ENCODE data around the gene PLEKHM3.

Gene PLEKHM3

DNA sequence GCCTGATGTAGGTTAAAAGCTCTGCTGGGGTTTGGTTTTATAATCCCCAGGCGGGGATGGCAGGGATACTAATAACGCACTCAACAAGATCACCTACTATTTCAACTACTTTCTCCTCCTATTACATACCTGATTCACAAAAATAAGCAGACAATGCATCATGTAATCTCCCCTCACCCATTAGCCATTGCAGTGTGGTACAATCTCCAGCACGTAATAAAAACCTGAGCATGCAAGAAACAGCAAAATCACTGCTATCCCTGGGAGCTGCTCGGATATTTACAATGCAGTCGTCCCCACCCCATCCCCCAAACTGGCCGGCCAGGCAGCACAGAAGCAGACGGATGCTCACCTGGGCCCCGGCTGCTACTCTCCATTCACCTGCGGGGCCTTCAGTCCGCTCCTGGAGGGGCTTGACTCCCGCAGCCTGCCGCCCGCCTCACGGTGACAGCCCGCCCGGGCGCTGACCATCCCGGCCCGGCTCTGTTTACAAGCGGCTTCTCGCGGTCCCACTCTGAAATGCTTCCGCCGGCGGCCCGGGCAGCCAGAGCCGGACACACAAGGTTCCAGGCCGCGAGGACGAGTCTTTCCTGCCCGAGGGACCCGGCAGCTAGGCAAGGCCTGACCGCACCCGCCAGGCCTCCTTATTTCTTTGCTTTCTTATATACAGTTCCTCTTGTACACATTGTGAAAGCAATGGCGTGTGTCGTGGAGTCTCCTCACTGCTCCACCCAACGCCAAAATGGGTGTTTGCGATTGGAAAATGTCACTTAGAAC, at the start of gene PLEKHM3:
Gene PLEKHM3, minus strand, starts transcription at position 491 of the 777 bp plus-strand sequence. CDS start 23,888 bp downstream, outside the sequence.
- peak within 1 kb of the TSS; percentile 82 to 86 for H3K27ac ChIP-seq (ENCODE audit: low read depth in 2 of 2, low read length in 2 of 2)
- H3K9me3 ChIP-seq (ENCODE audit: control insufficient read depth in 2 of 2, low read length in 2 of 2) = no peaks in the 10 kb centered on the region
- peak within 1 kb of the TSS; percentile 95 to 100 for H3K4me3 ChIP-seq (ENCODE audit: low read length in 2 of 2)
- peaks cover 0 to 3% of the 10 kb centered on the region in 2 donors for H3K36me3 ChIP-seq (ENCODE audit: control insufficient read depth in 2 of 2, insufficient read depth in 2 of 2, low read length in 2 of 2)
- H3K27me3 ChIP-seq (ENCODE audit: control insufficient read depth in 2 of 2, insufficient read depth in 2 of 2, low read length in 2 of 2) = no peaks in the 10 kb centered on the region
- peak within 1 kb of the TSS; percentile 90 to 91 for H3K9ac ChIP-seq (ENCODE audit: low read depth in 1 of 2, low read length in 2 of 2)
- H3K4me1 ChIP-seq (ENCODE audit: control insufficient read depth in 2 of 2, insufficient read depth in 2 of 2, low read length in 2 of 2) = peaks cover 7 to 11% of the 10 kb centered on the region in 2 donors

DNA sequence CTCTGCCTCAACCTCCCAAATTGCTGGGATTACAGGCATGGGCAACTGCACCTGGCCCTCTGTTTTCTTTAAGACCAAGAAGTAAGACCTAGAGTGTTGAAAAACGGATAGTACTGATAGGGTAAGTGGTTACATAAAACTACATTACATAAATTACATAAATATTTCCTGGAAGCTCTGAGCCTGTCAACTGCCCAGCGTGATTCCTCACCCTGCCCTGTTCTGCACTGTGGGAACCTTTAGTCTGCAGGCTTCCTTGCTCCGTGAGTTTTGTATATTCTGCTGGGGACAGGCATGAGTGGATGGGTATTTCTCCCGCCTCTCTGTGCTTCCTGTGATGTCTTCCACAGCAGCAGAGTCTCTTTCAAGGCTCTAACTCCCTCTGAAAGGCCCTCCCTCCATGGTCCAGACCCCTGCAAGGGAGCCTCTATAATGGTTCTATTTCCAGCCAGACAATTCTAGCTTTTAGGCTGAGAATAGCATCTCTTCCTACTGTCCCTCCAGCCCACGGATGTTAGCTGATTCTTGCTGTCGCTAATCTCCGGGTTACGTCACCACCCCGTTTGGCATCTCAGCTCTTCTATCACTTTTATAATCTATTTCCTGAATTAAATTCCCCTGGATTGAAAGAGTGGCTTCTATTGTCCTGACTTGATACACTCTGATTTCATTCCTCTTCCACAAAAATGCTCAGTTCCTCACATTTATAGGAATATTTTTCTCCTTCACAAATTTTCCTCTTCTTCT, 49.5 kb upstream of the PLEKHM3 start:
- Histone ChIP-seq H3K36me3 (ENCODE audit: control insufficient read depth in 2 of 2, insufficient read depth in 2 of 2, low read length in 2 of 2) (no peaks in the 10 kb centered on the region), H3K27ac (ENCODE audit: low read depth in 2 of 2, low read length in 2 of 2) (no peak overlapping the region), H3K9ac (ENCODE audit: low read depth in 1 of 2, low read length in 2 of 2) (peak overlapping the region in 1 of 2 donors; percentile 15), H3K4me3 (ENCODE audit: low read length in 2 of 2) (no peak overlapping the region), H3K9me3 (ENCODE audit: control insufficient read depth in 2 of 2, low read length in 2 of 2) (no peaks in the 10 kb centered on the region), H3K27me3 (ENCODE audit: control insufficient read depth in 2 of 2, insufficient read depth in 2 of 2, low read length in 2 of 2) (peaks cover 0 to 3% of the 10 kb centered on the region in 2 donors), H3K4me1 (ENCODE audit: control insufficient read depth in 2 of 2, insufficient read depth in 2 of 2, low read length in 2 of 2) (peaks cover 0 to 2% of the 10 kb centered on the region in 2 donors)

- Histone ChIP-seq H3K9ac (ENCODE audit: low read depth in 1 of 2, low read length in 2 of 2) (no peak overlapping the region), H3K9me3 (ENCODE audit: control insufficient read depth in 2 of 2, low read length in 2 of 2) (no peaks in the 10 kb centered on the region), H3K36me3 (ENCODE audit: control insufficient read depth in 2 of 2, insufficient read depth in 2 of 2, low read length in 2 of 2) (no peaks in the 10 kb centered on the region), H3K4me1 (ENCODE audit: control insufficient read depth in 2 of 2, insufficient read depth in 2 of 2, low read length in 2 of 2) (peaks cover 0 to 2% of the 10 kb centered on the region in 2 donors), H3K4me3 (ENCODE audit: low read length in 2 of 2) (no peak overlapping the region), H3K27me3 (ENCODE audit: control insufficient read depth in 2 of 2, insufficient read depth in 2 of 2, low read length in 2 of 2) (peaks cover 0 to 3% of the 10 kb centered on the region in 2 donors), H3K27ac (ENCODE audit: low read depth in 2 of 2, low read length in 2 of 2) (no peak overlapping the region)
Measured at GRCh38 chr2:208072250-208072892, 47.0 kb upstream of the PLEKHM3 start.

- Histone ChIP-seq H3K4me1 (ENCODE audit: control insufficient read depth in 2 of 2, insufficient read depth in 2 of 2, low read length in 2 of 2) (no peaks in the 10 kb centered on the region), H3K27me3 (ENCODE audit: control insufficient read depth in 2 of 2, insufficient read depth in 2 of 2, low read length in 2 of 2) (peaks cover 0 to 2% of the 10 kb centered on the region in 2 donors), H3K4me3 (ENCODE audit: low read length in 2 of 2) (no peak overlapping the region), H3K9ac (ENCODE audit: low read depth in 1 of 2, low read length in 2 of 2) (no peak overlapping the region), H3K36me3 (ENCODE audit: control insufficient read depth in 2 of 2, insufficient read depth in 2 of 2, low read length in 2 of 2) (no peaks in the 10 kb centered on the region), H3K27ac (ENCODE audit: low read depth in 2 of 2, low read length in 2 of 2) (no peak overlapping the region), H3K9me3 (ENCODE audit: control insufficient read depth in 2 of 2, low read length in 2 of 2) (no peaks in the 10 kb centered on the region)
Measured at GRCh38 chr2:208069186-208069585, 43.9 kb upstream of the PLEKHM3 start.

- H3K27me3 ChIP-seq (ENCODE audit: control insufficient read depth in 2 of 2, insufficient read depth in 2 of 2, low read length in 2 of 2) = no peaks in the 10 kb centered on the region
- no peaks in the 10 kb centered on the region for H3K9me3 ChIP-seq (ENCODE audit: control insufficient read depth in 2 of 2, low read length in 2 of 2)
- no peaks in the 10 kb centered on the region for H3K36me3 ChIP-seq (ENCODE audit: control insufficient read depth in 2 of 2, insufficient read depth in 2 of 2, low read length in 2 of 2)
- no peak overlapping the region for H3K9ac ChIP-seq (ENCODE audit: low read depth in 1 of 2, low read length in 2 of 2)
- no peak overlapping the region for H3K27ac ChIP-seq (ENCODE audit: low read depth in 2 of 2, low read length in 2 of 2)
- no peaks in the 10 kb centered on the region for H3K4me1 ChIP-seq (ENCODE audit: control insufficient read depth in 2 of 2, insufficient read depth in 2 of 2, low read length in 2 of 2)
- H3K4me3 ChIP-seq (ENCODE audit: low read length in 2 of 2) = no peak overlapping the region
Measured at GRCh38 chr2:208066016-208066415, 40.7 kb upstream of the PLEKHM3 start.

- H3K27ac ChIP-seq (ENCODE audit: low read depth in 2 of 2, low read length in 2 of 2) = no peak overlapping the region
Measured at GRCh38 chr2:208065476-208065875, 40.1 kb upstream of the PLEKHM3 start.

GRCh38 chr2:208064220-208064961, 39.1 kb upstream of the PLEKHM3 start:
- H3K27me3 ChIP-seq (ENCODE audit: control insufficient read depth in 2 of 2, insufficient read depth in 2 of 2, low read length in 2 of 2) = no peaks in the 10 kb centered on the region
- H3K4me1 ChIP-seq (ENCODE audit: control insufficient read depth in 2 of 2, insufficient read depth in 2 of 2, low read length in 2 of 2) = no peaks in the 10 kb centered on the region
- H3K27ac ChIP-seq (ENCODE audit: low read depth in 2 of 2, low read length in 2 of 2) = no peak overlapping the region

More at GRCh38 chr2:208065476-208065875, 40.1 kb upstream of the PLEKHM3 start:
- no peak overlapping the region for H3K4me3 ChIP-seq (ENCODE audit: low read length in 2 of 2)
- H3K4me1 ChIP-seq (ENCODE audit: control insufficient read depth in 2 of 2, insufficient read depth in 2 of 2, low read length in 2 of 2) = no peaks in the 10 kb centered on the region
- no peaks in the 10 kb centered on the region for H3K9me3 ChIP-seq (ENCODE audit: control insufficient read depth in 2 of 2, low read length in 2 of 2)
- H3K36me3 ChIP-seq (ENCODE audit: control insufficient read depth in 2 of 2, insufficient read depth in 2 of 2, low read length in 2 of 2) = no peaks in the 10 kb centered on the region
- no peak overlapping the region for H3K9ac ChIP-seq (ENCODE audit: low read depth in 1 of 2, low read length in 2 of 2)
- no peaks in the 10 kb centered on the region for H3K27me3 ChIP-seq (ENCODE audit: control insufficient read depth in 2 of 2, insufficient read depth in 2 of 2, low read length in 2 of 2)

DNA sequence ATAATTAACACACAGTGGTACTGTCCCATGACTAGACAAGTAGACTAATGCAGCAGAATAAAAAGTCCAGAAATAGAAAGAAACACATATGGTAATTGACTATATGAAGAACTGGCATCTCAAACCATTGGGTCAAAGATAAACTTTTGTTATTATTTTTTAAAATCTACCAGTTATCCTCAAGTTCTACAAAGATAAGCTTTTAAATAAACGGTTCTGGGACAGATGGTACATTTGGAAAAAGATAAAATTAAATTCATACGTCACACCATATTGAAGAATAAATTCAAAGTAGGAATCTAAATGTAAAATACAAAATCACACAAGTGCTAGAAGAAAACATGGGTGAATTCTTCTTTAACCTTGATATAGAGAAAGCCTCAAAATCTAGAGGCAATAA, 37.6 kb upstream of the PLEKHM3 start:
- no peak overlapping the region for H3K27ac ChIP-seq (ENCODE audit: low read depth in 2 of 2, low read length in 2 of 2)
- H3K4me1 ChIP-seq (ENCODE audit: control insufficient read depth in 2 of 2, insufficient read depth in 2 of 2, low read length in 2 of 2) = no peaks in the 10 kb centered on the region
- H3K9ac ChIP-seq (ENCODE audit: low read depth in 1 of 2, low read length in 2 of 2) = no peak overlapping the region
- H3K9me3 ChIP-seq (ENCODE audit: control insufficient read depth in 2 of 2, low read length in 2 of 2) = no peaks in the 10 kb centered on the region
- H3K27me3 ChIP-seq (ENCODE audit: control insufficient read depth in 2 of 2, insufficient read depth in 2 of 2, low read length in 2 of 2) = no peaks in the 10 kb centered on the region
- H3K4me3 ChIP-seq (ENCODE audit: low read length in 2 of 2) = no peak overlapping the region
- no peaks in the 10 kb centered on the region for H3K36me3 ChIP-seq (ENCODE audit: control insufficient read depth in 2 of 2, insufficient read depth in 2 of 2, low read length in 2 of 2)

More at GRCh38 chr2:208064220-208064961, 39.1 kb upstream of the PLEKHM3 start:
- H3K4me3 ChIP-seq (ENCODE audit: low read length in 2 of 2) = no peak overlapping the region
- H3K36me3 ChIP-seq (ENCODE audit: control insufficient read depth in 2 of 2, insufficient read depth in 2 of 2, low read length in 2 of 2) = no peaks in the 10 kb centered on the region
- no peaks in the 10 kb centered on the region for H3K9me3 ChIP-seq (ENCODE audit: control insufficient read depth in 2 of 2, low read length in 2 of 2)
- no peak overlapping the region for H3K9ac ChIP-seq (ENCODE audit: low read depth in 1 of 2, low read length in 2 of 2)

DNA sequence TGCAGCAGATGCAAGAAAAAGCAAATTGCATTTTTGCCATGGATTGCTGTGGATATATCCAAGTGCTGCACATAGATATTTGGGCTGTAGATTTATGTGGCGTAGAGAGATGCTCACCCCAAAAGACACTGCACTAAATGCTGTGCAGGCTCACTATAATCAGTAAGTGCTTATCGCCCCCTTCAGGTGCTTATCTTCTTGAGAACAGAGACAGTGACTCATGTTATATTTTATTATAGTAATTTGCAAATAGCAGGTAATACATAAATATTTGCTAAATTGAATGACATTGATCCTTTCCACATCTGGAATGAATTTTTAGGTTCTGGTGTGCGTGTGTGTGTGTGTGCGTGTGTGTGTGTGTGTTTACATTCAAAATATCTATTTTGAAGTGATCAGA, 36.8 kb upstream of the PLEKHM3 start:
- Histone ChIP-seq H3K9ac (ENCODE audit: low read depth in 1 of 2, low read length in 2 of 2) (no peak overlapping the region), H3K27ac (ENCODE audit: low read depth in 2 of 2, low read length in 2 of 2) (no peak overlapping the region)

More for the DNA sequence above, 36.8 kb upstream of the PLEKHM3 start:
- Histone ChIP-seq H3K9me3 (ENCODE audit: control insufficient read depth in 2 of 2, low read length in 2 of 2) (no peaks in the 10 kb centered on the region), H3K27me3 (ENCODE audit: control insufficient read depth in 2 of 2, insufficient read depth in 2 of 2, low read length in 2 of 2) (no peaks in the 10 kb centered on the region), H3K36me3 (ENCODE audit: control insufficient read depth in 2 of 2, insufficient read depth in 2 of 2, low read length in 2 of 2) (no peaks in the 10 kb centered on the region), H3K4me1 (ENCODE audit: control insufficient read depth in 2 of 2, insufficient read depth in 2 of 2, low read length in 2 of 2) (no peaks in the 10 kb centered on the region), H3K4me3 (ENCODE audit: low read length in 2 of 2) (no peak overlapping the region)

Data from mucosa of rectum (tissue), 2 donors.